Upper lobe of left lung (tissue), 6 donors: Measurements from ENCODE around the gene ELF1. TPM values are rescaled to one million over a fixed set of nuclear protein-coding genes. Genes with fewer than 3 reads are reported as not detected.
"Not testable (repeated sequence)": the region's sequence is repeated elsewhere in the genome, so short reads cannot be mapped to it uniquely, and the experiment has no call there.

Experiments used
- ATAC-seq, 2 donors: fragments of 200-7000 bp; cut with Tn5 transposase; one replicate each; pipeline ENCODE4 v1.9.1; 2022; ENCODE audit warnings: mild to moderate bottlenecking in 2 of 2, moderate library complexity in 2 of 2; ENCODE audit not compliant: low FRiP score in 2 of 2
- DNase-seq, 2 donors: peaks; one replicate each; pipeline ENCODE4 v3.0.0-alpha.2; 2019 to 2020
- H3K27ac ChIP-seq, 4 donors: fragments of 200-600 bp; sonication (generic); one replicate each; pipeline ENCODE4 v1.5.1; 2016 to 2019
- H3K27me3 ChIP-seq, 4 donors: fragments of 200-600 bp; sonication (generic); one replicate each; pipeline ENCODE4 v1.5.1; 2017 to 2019
- H3K36me3 ChIP-seq, 4 donors: fragments of 200-600 bp; sonication (generic); one replicate each; pipeline ENCODE4 v1.5.1; 2016 to 2019
- H3K4me1 ChIP-seq, 4 donors: fragments of 200-600 bp; sonication (generic); one replicate each; pipeline ENCODE4 v1.5.1; 2018 to 2019
- H3K4me3 ChIP-seq, 4 donors: fragments of 200-600 bp; sonication (generic); one replicate each; pipeline ENCODE4 v1.5.1; 2017 to 2019; ENCODE audit warnings: mild to moderate bottlenecking in 2 of 4, moderate library complexity in 1 of 4
- H3K9me3 ChIP-seq, 4 donors: fragments of 200-600 bp; sonication (generic); one replicate each; pipeline ENCODE4 v1.5.1; 2018 to 2019
- EP300 ChIP-seq, 4 donors: sonication (generic); formaldehyde crosslinking; IDR thresholded peaks; one replicate each; pipeline ENCODE4 v1.5.1; 2017; ENCODE audit warnings: antibody characterized with exemption in 4 of 4, control low read depth in 2 of 4
- POLR2A ChIP-seq, 4 donors: fragments of 450-650 bp; IDR thresholded peaks; one replicate each; pipeline ENCODE4 v1.5.1; 2016 to 2017; ENCODE audit warnings: antibody characterized with exemption in 4 of 4, mild to moderate bottlenecking in 2 of 4
- POLR2AphosphoS5 ChIP-seq, 2 donors: sonication (generic); formaldehyde crosslinking; IDR thresholded peaks; one replicate each; pipeline ENCODE4 v1.5.1; 2017; ENCODE audit warnings: antibody characterized with exemption in 2 of 2
- WGBS, 2 donors: methylation state at CpG; one replicate each; pipeline ENCODE4 v1.1.5; 2017 to 2018; 5-methylcytosine and 5-hydroxymethylcytosine counted together
- total RNA-seq, 6 donors: library from RNA; depleted of rRNA in 4 of 6; stranded (reverse); fragments of >200 nt in 4 of 6; gene quantifications; one replicate each; pipeline versions ENCODE4 v1.1.0 to v1.2.1, GENCODE V29; 2016 to 2021
- TF ChIP-seq, protein P1 (sequence below), 6 experiments: fragments of 450-650 bp in 4 of 6; fragments of 200-600 bp in 2 of 6; sonication (generic) in 2 of 6; IDR thresholded peaks; one replicate each; pipeline ENCODE4 v1.5.1; 2016 to 2019; ENCODE audit warnings: antibody characterized with exemption in 6 of 6
- donor health status: DM: no; HTN: no; CAD: no; lungs with moderate emphysema.
- donor health status: DM: no; HTN: yes; CAD: no; lungs with severe emphysema.

Gene ELF1
- total RNA-seq, 6 donors from 2014 or later: 52.6 to 134 (median 78.6) TPM

DNA sequence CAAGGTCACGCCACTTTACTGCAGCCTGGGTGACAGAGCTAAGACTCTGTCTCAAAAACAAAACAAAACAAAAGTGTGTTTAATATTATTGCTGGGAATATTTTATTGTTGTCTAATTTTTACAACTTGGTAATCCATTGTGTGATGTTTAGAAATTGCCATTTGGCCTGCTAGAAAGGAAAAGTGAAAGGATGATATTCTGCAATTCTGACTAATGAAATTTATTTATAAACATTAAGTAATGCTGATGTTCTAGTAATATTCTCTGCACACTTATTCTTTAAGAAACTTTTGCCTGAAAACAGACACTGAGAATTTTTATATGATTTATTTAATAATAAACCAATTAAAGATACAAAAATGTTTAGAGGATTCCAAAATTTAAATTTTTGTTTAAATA, 87.4 kb downstream of the ELF1 start:
- peaks cover 15 to 62% (median 27%) of the 10 kb centered on the region in 4 donors for H3K36me3 ChIP-seq
- WGBS, 2 donors: 67 to 95% methylated on average over 1 of the region's 1 CpG

DNA sequence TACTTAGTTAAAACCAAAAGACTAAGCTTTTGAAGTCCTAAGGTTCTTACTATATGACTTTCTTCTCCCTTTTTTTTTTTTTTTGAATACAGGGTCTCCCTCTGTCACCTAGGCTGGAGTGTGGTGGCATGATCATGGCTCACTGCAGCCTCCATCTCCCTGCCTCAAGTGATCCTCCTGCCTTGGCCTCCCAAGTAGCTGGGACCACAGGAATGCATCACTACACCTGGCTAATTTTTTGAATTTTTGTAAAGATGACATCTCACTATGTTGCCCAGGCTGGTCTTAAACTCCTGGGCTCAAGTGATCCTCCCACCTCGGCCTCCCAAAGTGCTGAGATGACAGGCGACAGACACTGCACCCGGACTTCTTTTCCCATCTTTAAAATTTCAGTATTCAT, 89.2 kb downstream of the ELF1 start:
- ATAC-seq: not testable (repeated sequence)
- peaks cover 15 to 54% (median 27%) of the 10 kb centered on the region in 4 donors for H3K36me3 ChIP-seq

More for the DNA sequence above, 87.4 kb downstream of the ELF1 start:
- DNase-seq (no peak), ATAC-seq (no peak)
- Histone ChIP-seq H3K4me1 (no peaks in the 10 kb centered on the region), H3K27ac (no peak overlapping the region), H3K9me3 (no peaks in the 10 kb centered on the region), H3K27me3 (no peaks in the 10 kb centered on the region), H3K4me3 (no peak overlapping the region)
- TF ChIP-seq EP300 (IDR thresholded peaks at IDR 0.05) (no peak), POLR2AphosphoS5 (IDR thresholded peaks at IDR 0.05) (no peak), POLR2A (IDR thresholded peaks at IDR 0.05) (no peak)
- TF ChIP-seq, protein P1, sequence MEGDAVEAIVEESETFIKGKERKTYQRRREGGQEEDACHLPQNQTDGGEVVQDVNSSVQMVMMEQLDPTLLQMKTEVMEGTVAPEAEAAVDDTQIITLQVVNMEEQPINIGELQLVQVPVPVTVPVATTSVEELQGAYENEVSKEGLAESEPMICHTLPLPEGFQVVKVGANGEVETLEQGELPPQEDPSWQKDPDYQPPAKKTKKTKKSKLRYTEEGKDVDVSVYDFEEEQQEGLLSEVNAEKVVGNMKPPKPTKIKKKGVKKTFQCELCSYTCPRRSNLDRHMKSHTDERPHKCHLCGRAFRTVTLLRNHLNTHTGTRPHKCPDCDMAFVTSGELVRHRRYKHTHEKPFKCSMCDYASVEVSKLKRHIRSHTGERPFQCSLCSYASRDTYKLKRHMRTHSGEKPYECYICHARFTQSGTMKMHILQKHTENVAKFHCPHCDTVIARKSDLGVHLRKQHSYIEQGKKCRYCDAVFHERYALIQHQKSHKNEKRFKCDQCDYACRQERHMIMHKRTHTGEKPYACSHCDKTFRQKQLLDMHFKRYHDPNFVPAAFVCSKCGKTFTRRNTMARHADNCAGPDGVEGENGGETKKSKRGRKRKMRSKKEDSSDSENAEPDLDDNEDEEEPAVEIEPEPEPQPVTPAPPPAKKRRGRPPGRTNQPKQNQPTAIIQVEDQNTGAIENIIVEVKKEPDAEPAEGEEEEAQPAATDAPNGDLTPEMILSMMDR (IDR thresholded peaks at IDR 0.05): no peak

DNA sequence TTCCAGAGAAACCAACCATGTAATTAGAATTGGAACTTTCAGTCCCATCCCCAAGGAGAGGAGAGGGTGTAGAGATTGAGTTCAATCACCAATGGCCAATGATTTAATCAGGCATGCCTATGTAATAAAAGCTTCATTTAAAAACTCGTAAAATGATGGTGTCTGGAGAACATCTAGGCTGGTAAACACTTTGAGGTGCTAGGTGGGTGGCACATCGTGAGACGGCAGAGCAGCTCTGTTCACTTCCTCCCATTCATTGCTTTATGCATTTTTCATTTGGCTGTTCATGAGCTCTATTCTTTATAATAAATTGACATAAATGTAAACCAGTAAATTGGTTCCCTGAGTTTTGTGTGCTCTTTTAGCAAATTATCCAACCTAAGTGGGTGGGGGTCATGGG, 90.1 kb downstream of the ELF1 start:
- Histone ChIP-seq H3K4me3 (no peak overlapping the region), H3K27ac (no peak overlapping the region), H3K36me3 (peaks cover 15 to 52% (median 27%) of the 10 kb centered on the region in 4 donors), H3K27me3 (no peaks in the 10 kb centered on the region), H3K4me1 (no peaks in the 10 kb centered on the region), H3K9me3 (no peaks in the 10 kb centered on the region)
- TF ChIP-seq POLR2AphosphoS5 (IDR thresholded peaks at IDR 0.05) (no peak), POLR2A (IDR thresholded peaks at IDR 0.05) (no peak), EP300 (IDR thresholded peaks at IDR 0.05) (no peak)
- TF ChIP-seq, protein P1 (IDR thresholded peaks at IDR 0.05): no peak
- ATAC-seq (no peak), DNase-seq (no peak)
- 87 to 90% methylated on average over 3 of the region's 3 CpGs for WGBS, 2 donors

More for the DNA sequence above, 89.2 kb downstream of the ELF1 start:
- not testable (repeated sequence) for H3K9me3 ChIP-seq, H3K4me1 ChIP-seq, H3K4me3 ChIP-seq, H3K27ac ChIP-seq, H3K27me3 ChIP-seq, DNase-seq
- 96 to 100% methylated on average over 3 of the region's 3 CpGs for WGBS, 2 donors

DNA sequence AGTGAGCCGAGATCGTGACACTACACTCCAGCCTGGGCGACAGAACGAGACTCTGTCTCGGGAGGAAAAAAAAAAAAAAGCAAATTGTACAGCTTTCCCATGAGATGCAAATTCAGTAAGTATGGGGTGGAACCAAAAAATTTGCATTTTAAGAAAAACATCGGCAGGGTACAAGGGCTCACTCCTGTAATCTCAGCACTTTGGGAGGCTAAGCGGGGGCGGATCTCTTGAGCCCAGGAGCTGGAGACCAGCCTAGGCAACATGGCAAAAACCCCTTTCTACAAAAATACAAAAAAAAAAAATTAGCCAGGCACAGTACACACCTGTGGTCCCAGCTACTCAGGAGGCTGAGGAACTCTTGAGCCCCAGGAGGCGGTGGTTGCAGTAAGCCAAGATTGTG, 91.2 kb downstream of the ELF1 start:
- DNase-seq (no peak), ATAC-seq (no peak)
- no peaks in the 10 kb centered on the region for H3K4me1 ChIP-seq
- H3K36me3 ChIP-seq: peaks cover 8 to 41% (median 20%) of the 10 kb centered on the region in 4 donors
- H3K27me3 ChIP-seq: no peaks in the 10 kb centered on the region
- WGBS, 2 donors: 93 to 97% methylated on average over 9 of the region's 9 CpGs
- TF ChIP-seq POLR2A (IDR thresholded peaks at IDR 0.05) (no peak), POLR2AphosphoS5 (IDR thresholded peaks at IDR 0.05) (no peak), EP300 (IDR thresholded peaks at IDR 0.05) (no peak)
- TF ChIP-seq, protein P1 (IDR thresholded peaks at IDR 0.05): no peak
- H3K27ac ChIP-seq: no peak overlapping the region
- H3K4me3 ChIP-seq: no peak overlapping the region
- no peaks in the 10 kb centered on the region for H3K9me3 ChIP-seq

DNA sequence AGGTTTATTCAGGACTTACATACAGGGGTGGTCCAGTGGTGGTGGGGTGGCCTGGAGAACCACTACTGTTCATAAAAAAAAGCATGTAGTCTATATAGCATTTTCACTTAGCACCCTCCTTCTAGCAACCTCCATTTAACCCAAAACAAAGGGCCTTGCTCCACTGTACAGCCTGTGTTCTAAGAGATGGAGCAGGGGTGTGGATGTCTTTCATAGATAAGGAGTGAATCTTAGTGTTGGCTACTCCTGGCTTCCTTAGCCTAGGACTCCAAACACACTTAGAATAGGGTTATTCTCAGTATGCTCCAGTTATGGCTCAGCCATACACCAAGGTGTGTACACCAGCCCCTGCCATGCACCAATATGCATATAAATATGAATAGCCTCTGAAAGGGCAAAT, 95.2 kb downstream of the ELF1 start:
- peaks cover 0 to 6% (median under 1%) of the 10 kb centered on the region in 4 donors for H3K36me3 ChIP-seq
- DNase-seq: no peak
- TF ChIP-seq EP300 (IDR thresholded peaks at IDR 0.05) (no peak), POLR2A (IDR thresholded peaks at IDR 0.05) (no peak), POLR2AphosphoS5 (IDR thresholded peaks at IDR 0.05) (no peak)
- TF ChIP-seq, protein P1 (IDR thresholded peaks at IDR 0.05): no peak
- H3K27me3 ChIP-seq: no peaks in the 10 kb centered on the region
- no peak overlapping the region for H3K27ac ChIP-seq
- no peaks in the 10 kb centered on the region for H3K9me3 ChIP-seq
- H3K4me1 ChIP-seq: peaks cover 8 to 14% (median 9%) of the 10 kb centered on the region in 4 donors
- H3K4me3 ChIP-seq: no peak overlapping the region
- no peak for ATAC-seq
